Vagina (tissue), 2 donors: ENCODE measurements around the gene AP3S1. TPM values are rescaled to one million over a fixed set of nuclear protein-coding genes. Genes with fewer than 3 reads are reported as not detected.

Source experiments
- DNase-seq, 2 donors: peaks; one replicate each; pipeline ENCODE4 v3.0.0-alpha.2; 2017; ENCODE audit errors: extremely low spot score in 2 of 2
- H3K27ac ChIP-seq: fragments of 200-600 bp; sonication (generic); one replicate; pipeline ENCODE4 v1.5.1; 2019
- H3K27me3 ChIP-seq: fragments of 200-600 bp; sonication (generic); one replicate; pipeline ENCODE4 v1.5.1; 2019
- H3K36me3 ChIP-seq, 2 donors: fragments of 200-600 bp; sonication (generic); one replicate each; pipeline ENCODE4 v1.5.1; 2017 to 2019
- H3K4me1 ChIP-seq: fragments of 200-600 bp; sonication (generic); one replicate; pipeline ENCODE4 v1.5.1; 2019
- H3K4me3 ChIP-seq, 2 donors: fragments of 200-600 bp; sonication (generic); 1 replicate in 1 of 2; 2 replicates in 1 of 2; pipeline ENCODE4 v1.5.1; 2016 to 2019
- H3K9me3 ChIP-seq: fragments of 200-600 bp; sonication (generic); one replicate; pipeline ENCODE4 v1.5.1; 2019
- CTCF ChIP-seq, 3 experiments: fragments of 450-650 bp in 2 of 3; fragments of 200-600 bp in 1 of 3; sonication (generic) in 1 of 3; IDR thresholded peaks; one replicate each; pipeline ENCODE4 v1.5.1; 2017 to 2019; ENCODE audit warnings: antibody characterized with exemption in 3 of 3, mild to moderate bottlenecking in 2 of 3, moderate library complexity in 2 of 3
- POLR2A ChIP-seq, 2 donors: fragments of 450-650 bp; IDR thresholded peaks; one replicate each; pipeline ENCODE4 v1.6.1; 2017; ENCODE audit warnings: antibody characterized with exemption in 2 of 2, mild to moderate bottlenecking in 2 of 2, moderate library complexity in 2 of 2
- POLR2AphosphoS5 ChIP-seq, 2 donors: sonication (generic); formaldehyde crosslinking; IDR thresholded peaks; one replicate each; pipeline ENCODE4 v1.9.0; 2017; ENCODE audit warnings: antibody characterized with exemption in 2 of 2, mild to moderate bottlenecking in 2 of 2, low read depth in 1 of 2; ENCODE audit not compliant: insufficient read depth in 1 of 2
- intact Hi-C: fragments of 100-400 bp; cut with DNase I; formaldehyde crosslinking; loops from one replicate; pipeline ENCODE4 v1.15.1; 2023
- total RNA-seq: library from RNA; depleted of rRNA; stranded (reverse); fragments of >200 nt; gene quantifications from one replicate; pipeline ENCODE4 v1.2.3, GENCODE V29; 2016

Gene AP3S1
- total RNA-seq, 1 donor from 2014 or later, result 36.8 TPM

- no peaks in the 10 kb centered on the region for H3K27me3 ChIP-seq
- DNase-seq, result no peak
- H3K4me1 ChIP-seq, result peaks cover 6% of the 10 kb centered on the region
- no peak for TF ChIP-seq CTCF (IDR thresholded peaks at IDR 0.05)
- TF ChIP-seq POLR2A (IDR thresholded peaks at IDR 0.05), result no peak
- no peak for TF ChIP-seq POLR2AphosphoS5 (IDR thresholded peaks at IDR 0.05; ENCODE audit: insufficient read depth in 1 of 2, low read depth in 1 of 2)
- intact Hi-C loops, result no loop called here
- no peaks in the 10 kb centered on the region for H3K36me3 ChIP-seq
- H3K4me3 ChIP-seq, result no peak overlapping the region
- H3K9me3 ChIP-seq, result no peaks in the 10 kb centered on the region
- no peak overlapping the region for H3K27ac ChIP-seq
These were observed 31.0 kb upstream of the AP3S1 start for GRCh38 chr5:115810761-115811160.

GRCh38 chr5:115811406-115811805 is 30.3 kb upstream of the AP3S1 start:
- Histone ChIP-seq H3K27ac (no peak overlapping the region), H3K4me1 (peaks cover 12% of the 10 kb centered on the region), H3K36me3 (no peaks in the 10 kb centered on the region), H3K27me3 (no peaks in the 10 kb centered on the region), H3K4me3 (no peak overlapping the region), H3K9me3 (no peaks in the 10 kb centered on the region)
- no peak for TF ChIP-seq POLR2A (IDR thresholded peaks at IDR 0.05)
- TF ChIP-seq CTCF (IDR thresholded peaks at IDR 0.05), result no peak
- TF ChIP-seq POLR2AphosphoS5 (IDR thresholded peaks at IDR 0.05; ENCODE audit: insufficient read depth in 1 of 2, low read depth in 1 of 2), result no peak
- no peak for DNase-seq
- intact Hi-C loops, result no loop called here

- intact Hi-C loops, result no loop called here
These were observed 29.4 kb upstream of the AP3S1 start for GRCh38 chr5:115812372-115812771.

GRCh38 chr5:115813719-115814118 is 28.0 kb upstream of the AP3S1 start:
- H3K27me3 ChIP-seq, result no peaks in the 10 kb centered on the region
- H3K4me3 ChIP-seq, result no peak overlapping the region
- H3K27ac ChIP-seq, result no peak overlapping the region
- no peaks in the 10 kb centered on the region for H3K36me3 ChIP-seq
- intact Hi-C loops, result no loop called here
- H3K4me1 ChIP-seq, result peaks cover 18% of the 10 kb centered on the region
- no peak for DNase-seq
- H3K9me3 ChIP-seq, result no peaks in the 10 kb centered on the region
- TF ChIP-seq POLR2A (IDR thresholded peaks at IDR 0.05) (no peak), CTCF (IDR thresholded peaks at IDR 0.05) (no peak), POLR2AphosphoS5 (IDR thresholded peaks at IDR 0.05; ENCODE audit: insufficient read depth in 1 of 2, low read depth in 1 of 2) (no peak)

More at GRCh38 chr5:115812372-115812771, 29.4 kb upstream of the AP3S1 start:
- H3K4me3 ChIP-seq, result no peak overlapping the region
- DNase-seq, result no peak
- H3K36me3 ChIP-seq, result no peaks in the 10 kb centered on the region
- H3K27ac ChIP-seq, result no peak overlapping the region
- peaks cover 18% of the 10 kb centered on the region for H3K4me1 ChIP-seq
- H3K9me3 ChIP-seq, result no peaks in the 10 kb centered on the region
- no peaks in the 10 kb centered on the region for H3K27me3 ChIP-seq
- no peak for TF ChIP-seq CTCF (IDR thresholded peaks at IDR 0.05)
- TF ChIP-seq POLR2A (IDR thresholded peaks at IDR 0.05), result no peak
- no peak for TF ChIP-seq POLR2AphosphoS5 (IDR thresholded peaks at IDR 0.05; ENCODE audit: insufficient read depth in 1 of 2, low read depth in 1 of 2)

- intact Hi-C loops, result no loop called here
- peak overlapping the region; percentile 49 to 57 for H3K4me3 ChIP-seq
These were observed 26.6 kb upstream of the AP3S1 start for GRCh38 chr5:115815006-115815692.

More at GRCh38 chr5:115815006-115815692, 26.6 kb upstream of the AP3S1 start:
- H3K27me3 ChIP-seq, result no peaks in the 10 kb centered on the region
- H3K27ac ChIP-seq, result no peak overlapping the region
- no peak for DNase-seq
- no peaks in the 10 kb centered on the region for H3K36me3 ChIP-seq
- H3K4me1 ChIP-seq, result peaks cover 18% of the 10 kb centered on the region
- no peak for TF ChIP-seq CTCF (IDR thresholded peaks at IDR 0.05)
- no peak for TF ChIP-seq POLR2AphosphoS5 (IDR thresholded peaks at IDR 0.05; ENCODE audit: insufficient read depth in 1 of 2, low read depth in 1 of 2)
- no peak for TF ChIP-seq POLR2A (IDR thresholded peaks at IDR 0.05)
- no peaks in the 10 kb centered on the region for H3K9me3 ChIP-seq
